Nephron (organoid): ENCODE data around the gene ADAMTS6.

Experiments
- H3K27ac Mint-ChIP-seq, 3 experiments: 2 replicates each; pipeline ENCODE4 v1.8.0; 2020; ENCODE audit warnings: mixed read lengths in 3 of 3, mild to moderate bottlenecking in 2 of 3, moderate library complexity in 1 of 3
- H3K27me3 Mint-ChIP-seq: 2 replicates; pipeline ENCODE4 v1.8.0; 2021; ENCODE audit warnings: low read depth, mild to moderate bottlenecking, moderate library complexity, mixed read lengths
- H3K36me3 Mint-ChIP-seq: 2 replicates; pipeline ENCODE4 v1.8.0; 2020; ENCODE audit warnings: low read depth, mixed read lengths
- H3K4me1 Mint-ChIP-seq: 2 replicates; pipeline ENCODE4 v1.8.0; 2020; ENCODE audit warnings: mixed read lengths
- H3K4me3 Mint-ChIP-seq, 3 experiments: 2 replicates each; pipeline ENCODE4 v1.8.0; 2020; ENCODE audit warnings: mild to moderate bottlenecking in 3 of 3, mixed read lengths in 3 of 3, moderate library complexity in 2 of 3
- H3K9me3 Mint-ChIP-seq: 2 replicates; pipeline ENCODE4 v1.8.0; 2020; ENCODE audit warnings: mixed read lengths
- TF ChIP-seq, protein P1 (sequence below), 3 experiments: fragments of 200-600 bp; sonication (generic); IDR thresholded peaks; one replicate each; pipeline ENCODE4 v1.5.0; 2021; ENCODE audit warnings: antibody characterized with exemption in 3 of 3; ENCODE audit not compliant: unreplicated experiment in 3 of 3

Gene ADAMTS6

DNA sequence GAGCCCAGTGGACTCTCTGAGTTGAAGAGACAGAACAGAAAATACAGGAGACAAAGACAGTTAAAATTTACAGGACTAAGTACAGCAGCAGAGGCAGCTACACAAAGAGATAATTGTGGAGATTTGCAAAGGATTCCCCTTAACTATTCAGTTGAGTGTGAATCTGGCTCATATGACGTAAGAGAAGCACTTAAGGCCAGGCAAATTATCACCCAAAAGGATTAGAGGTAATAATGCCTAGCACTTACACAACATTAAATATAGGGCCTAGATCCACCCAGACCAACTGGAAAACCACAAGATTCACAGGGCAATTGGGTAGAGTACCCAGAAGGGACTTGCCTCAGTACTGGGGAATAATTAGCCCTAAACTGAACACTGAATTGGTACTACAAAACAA, 41.3 kb downstream of the ADAMTS6 start:
- Mint-ChIP-seq H3K27me3 (no peaks in the 10 kb centered on the region), H3K4me1 (no peaks in the 10 kb centered on the region), H3K9me3 (peaks cover 2% of the 10 kb centered on the region), H3K4me3 (no peak overlapping the region), H3K36me3 (peaks cover 4% of the 10 kb centered on the region), H3K27ac (no peak overlapping the region)
- TF ChIP-seq, protein P1, sequence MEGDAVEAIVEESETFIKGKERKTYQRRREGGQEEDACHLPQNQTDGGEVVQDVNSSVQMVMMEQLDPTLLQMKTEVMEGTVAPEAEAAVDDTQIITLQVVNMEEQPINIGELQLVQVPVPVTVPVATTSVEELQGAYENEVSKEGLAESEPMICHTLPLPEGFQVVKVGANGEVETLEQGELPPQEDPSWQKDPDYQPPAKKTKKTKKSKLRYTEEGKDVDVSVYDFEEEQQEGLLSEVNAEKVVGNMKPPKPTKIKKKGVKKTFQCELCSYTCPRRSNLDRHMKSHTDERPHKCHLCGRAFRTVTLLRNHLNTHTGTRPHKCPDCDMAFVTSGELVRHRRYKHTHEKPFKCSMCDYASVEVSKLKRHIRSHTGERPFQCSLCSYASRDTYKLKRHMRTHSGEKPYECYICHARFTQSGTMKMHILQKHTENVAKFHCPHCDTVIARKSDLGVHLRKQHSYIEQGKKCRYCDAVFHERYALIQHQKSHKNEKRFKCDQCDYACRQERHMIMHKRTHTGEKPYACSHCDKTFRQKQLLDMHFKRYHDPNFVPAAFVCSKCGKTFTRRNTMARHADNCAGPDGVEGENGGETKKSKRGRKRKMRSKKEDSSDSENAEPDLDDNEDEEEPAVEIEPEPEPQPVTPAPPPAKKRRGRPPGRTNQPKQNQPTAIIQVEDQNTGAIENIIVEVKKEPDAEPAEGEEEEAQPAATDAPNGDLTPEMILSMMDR (IDR thresholded peaks at IDR 0.05; ENCODE audit: unreplicated experiment in 3 of 3), result no peak

DNA sequence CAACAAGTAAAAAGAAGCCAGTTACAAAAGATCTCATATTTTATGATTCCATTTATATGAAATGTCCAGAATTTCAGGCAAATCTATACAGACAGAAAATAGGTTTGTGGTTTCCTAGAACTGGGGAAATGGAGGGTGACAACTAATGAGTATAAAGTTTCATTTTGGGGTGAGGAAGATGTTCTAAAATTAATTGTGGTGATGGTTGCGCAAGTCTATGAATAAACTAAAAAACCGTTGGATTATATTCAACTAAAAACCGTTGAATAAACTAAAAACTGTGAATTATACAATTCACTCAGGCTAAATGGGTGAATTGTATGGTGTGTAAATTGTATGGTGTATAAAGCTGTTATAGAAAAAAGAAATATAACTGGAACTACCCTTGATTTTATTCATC, 47.6 kb downstream of the ADAMTS6 start:
- no peak overlapping the region for H3K27ac Mint-ChIP-seq

DNA sequence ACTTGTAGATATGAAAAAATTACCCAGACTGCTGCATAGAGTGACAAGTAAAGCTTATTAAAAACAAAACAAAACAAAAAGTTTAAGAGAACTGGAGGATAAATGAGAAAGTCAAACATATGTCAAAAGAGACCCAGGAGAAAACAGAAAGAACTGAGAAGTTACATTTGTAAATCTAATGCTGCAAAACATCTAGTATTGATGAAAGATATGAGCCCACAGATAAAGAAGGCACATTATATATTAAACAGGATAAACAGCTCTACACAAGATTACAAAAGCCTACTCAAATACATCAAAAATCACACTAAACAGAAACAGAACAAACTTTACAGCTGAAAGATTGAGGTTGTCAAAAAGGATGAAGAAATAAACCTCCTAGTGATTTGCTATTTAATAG, 55.1 kb downstream of the ADAMTS6 start:
- peaks cover 10% of the 10 kb centered on the region for H3K36me3 Mint-ChIP-seq
- H3K4me1 Mint-ChIP-seq, result no peaks in the 10 kb centered on the region
- no peaks in the 10 kb centered on the region for H3K27me3 Mint-ChIP-seq
- no peak overlapping the region for H3K27ac Mint-ChIP-seq
- peaks cover 10% of the 10 kb centered on the region for H3K9me3 Mint-ChIP-seq
- no peak overlapping the region for H3K4me3 Mint-ChIP-seq
- TF ChIP-seq, protein P1 (IDR thresholded peaks at IDR 0.05; ENCODE audit: unreplicated experiment in 3 of 3), result no peak

More for the DNA sequence above, 47.6 kb downstream of the ADAMTS6 start:
- Mint-ChIP-seq H3K4me3 (no peak overlapping the region), H3K36me3 (peaks cover 4% of the 10 kb centered on the region), H3K27me3 (no peaks in the 10 kb centered on the region), H3K4me1 (no peaks in the 10 kb centered on the region), H3K9me3 (peaks cover 2% of the 10 kb centered on the region)
- TF ChIP-seq, protein P1 (IDR thresholded peaks at IDR 0.05; ENCODE audit: unreplicated experiment in 3 of 3), result no peak

DNA sequence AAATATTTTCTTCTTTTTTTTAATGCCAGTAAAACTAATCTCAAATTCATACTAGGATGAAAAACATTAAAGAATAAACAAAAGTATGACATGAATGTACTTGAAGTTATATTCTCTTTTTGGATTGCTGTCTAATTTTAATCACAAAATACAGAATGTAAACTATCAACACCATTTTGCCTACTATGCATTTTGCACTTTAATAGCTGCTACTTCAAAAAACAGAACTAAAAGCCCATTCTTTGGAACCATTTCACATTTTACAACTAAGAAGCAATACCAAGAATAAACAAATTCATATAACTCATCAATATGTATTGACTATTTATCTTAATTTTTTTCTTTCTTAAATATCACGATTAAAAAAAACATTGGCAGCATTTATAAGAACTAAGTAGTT, 58.1 kb downstream of the ADAMTS6 start:
- peaks cover 30% of the 10 kb centered on the region for H3K9me3 Mint-ChIP-seq
- TF ChIP-seq, protein P1 (IDR thresholded peaks at IDR 0.05; ENCODE audit: unreplicated experiment in 3 of 3), result no peak
- H3K27ac Mint-ChIP-seq, result no peak overlapping the region
- no peaks in the 10 kb centered on the region for H3K4me1 Mint-ChIP-seq
- H3K36me3 Mint-ChIP-seq, result peaks cover 32% of the 10 kb centered on the region
- H3K27me3 Mint-ChIP-seq, result no peaks in the 10 kb centered on the region
- no peak overlapping the region for H3K4me3 Mint-ChIP-seq

DNA sequence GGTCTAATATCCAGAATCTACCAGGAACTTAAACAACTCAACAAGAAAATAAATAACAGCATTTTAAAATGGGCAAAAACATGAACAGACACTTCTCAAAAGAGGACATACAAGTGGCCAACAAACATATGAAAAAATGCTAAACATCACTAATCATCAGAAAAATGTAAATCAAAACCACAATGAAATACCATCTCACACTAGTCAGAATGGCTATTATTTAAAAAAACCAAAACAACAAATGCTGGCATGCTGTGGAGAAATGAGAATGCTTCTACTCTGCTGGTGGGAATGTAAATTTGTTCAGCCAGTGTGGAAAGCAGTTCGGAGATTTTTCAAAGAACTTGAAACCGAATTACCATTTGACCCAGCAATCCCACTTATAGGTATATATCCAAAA, 63.1 kb downstream of the ADAMTS6 start:
- Mint-ChIP-seq H3K36me3 (peaks cover 37% of the 10 kb centered on the region), H3K9me3 (peaks cover 44% of the 10 kb centered on the region), H3K27ac (no peak overlapping the region), H3K4me3 (no peak overlapping the region), H3K27me3 (no peaks in the 10 kb centered on the region), H3K4me1 (no peaks in the 10 kb centered on the region)
- TF ChIP-seq, protein P1 (IDR thresholded peaks at IDR 0.05; ENCODE audit: unreplicated experiment in 3 of 3), result no peak

DNA sequence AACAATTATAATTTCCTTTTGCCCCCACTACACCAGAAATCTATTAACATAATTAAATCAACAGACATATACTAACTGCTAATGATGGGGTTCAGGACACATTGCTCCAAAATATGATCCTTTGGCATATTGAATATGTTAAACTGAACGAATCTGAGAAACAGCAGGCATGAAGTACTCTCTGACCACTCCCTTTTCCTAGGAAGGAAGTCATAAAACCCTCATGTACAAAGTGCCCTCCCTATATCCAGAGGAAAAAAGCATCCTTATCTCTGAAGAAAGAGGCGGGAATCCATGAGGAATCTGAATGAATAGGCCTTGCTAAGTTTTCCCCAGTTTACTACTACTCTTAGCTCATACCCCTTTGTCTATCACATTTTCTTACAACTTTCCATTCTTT, 67.9 kb downstream of the ADAMTS6 start:
- peaks cover 12% of the 10 kb centered on the region for H3K36me3 Mint-ChIP-seq
- no peak overlapping the region for H3K27ac Mint-ChIP-seq
- TF ChIP-seq, protein P1 (IDR thresholded peaks at IDR 0.05; ENCODE audit: unreplicated experiment in 3 of 3), result no peak
- H3K9me3 Mint-ChIP-seq, result peaks cover 25% of the 10 kb centered on the region
- no peaks in the 10 kb centered on the region for H3K27me3 Mint-ChIP-seq
- no peaks in the 10 kb centered on the region for H3K4me1 Mint-ChIP-seq
- H3K4me3 Mint-ChIP-seq, result no peak overlapping the region
